ENCODE results near the gene TGM1.

TGM1 gene

DNA sequence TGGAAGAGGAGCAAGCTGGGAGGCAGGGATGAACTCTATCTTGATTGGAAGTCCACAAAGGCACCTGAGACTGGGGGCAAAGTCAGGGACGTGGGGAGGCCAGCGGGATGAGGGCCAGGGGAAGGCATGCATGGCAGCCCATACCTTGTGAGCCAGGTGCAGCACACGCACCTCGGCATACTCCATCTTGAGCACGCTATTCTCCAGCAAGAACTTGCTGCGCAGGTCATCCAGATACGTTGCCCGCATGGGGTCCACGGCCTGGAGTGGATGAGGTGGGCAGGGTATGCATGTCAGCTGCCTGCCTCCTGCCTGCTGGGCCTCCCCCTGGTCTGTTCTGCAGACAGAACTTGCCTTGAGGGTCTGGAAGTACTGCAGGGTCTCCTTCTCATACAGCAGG is 4.5 kb upstream of the TGM1 start:
- Histone ChIP-seq H2BK5ac (ENCODE audit: low read depth, low read length, poor library complexity) (no peak overlapping the region), H3K27ac (ENCODE audit: low read depth, low read length) (no peak overlapping the region), H3K4ac (ENCODE audit: low read depth, low read length) (no peak overlapping the region), H4K8ac (ENCODE audit: low read depth, low read length) (no peak overlapping the region), H3K23ac (ENCODE audit: low read length) (no peak overlapping the region), H3K4me2 (ENCODE audit: low read length) (no peak overlapping the region), H4K91ac (ENCODE audit: low read depth, low read length) (no peak overlapping the region), H3K9me3 (ENCODE audit: insufficient read depth, low read depth, low read length) (no peaks in the 10 kb centered on the region), H3K79me1 (ENCODE audit: low read length) (peaks cover 30% of the 10 kb centered on the region), H3K9ac (ENCODE audit: low read length) (no peak overlapping the region), H3K4me1 (ENCODE audit: control insufficient read depth in 1 of 2, insufficient read depth in 2 of 2, low read length in 2 of 2) (peaks cover 28 to 30% of the 10 kb centered on the region in 2 experiments), H3K36me3 (ENCODE audit: control insufficient read depth in 1 of 2, insufficient read depth in 2 of 2, low read length in 2 of 2) (peaks cover 30 to 40% of the 10 kb centered on the region in 2 experiments), H2BK120ac (ENCODE audit: insufficient read depth, low read length, poor library complexity) (no peak overlapping the region), H2AK5ac (ENCODE audit: low read length) (no peak overlapping the region), H2AFZ (ENCODE audit: insufficient read depth, low read length, poor library complexity) (no peak overlapping the region), H3K27me3 (ENCODE audit: insufficient read depth, low read length) (no peaks in the 10 kb centered on the region), H3K4me3 (ENCODE audit: low read depth, low read length) (no peak overlapping the region), H3K18ac (ENCODE audit: low read length) (no peak overlapping the region), H3K14ac (ENCODE audit: low read length) (no peak overlapping the region), H2BK12ac (ENCODE audit: low read length) (no peak overlapping the region), H4K12ac (ENCODE audit: low read depth, low read length) (no peak overlapping the region), H3K79me2 (ENCODE audit: control insufficient read depth, insufficient read depth, low read length, poor library complexity) (peaks cover 9% of the 10 kb centered on the region)
- DNase-seq: peak in 1 of 2 donors; percentile 40
- WGBS (ENCODE audit: extremely low coverage, insufficient coverage, insufficient read length): no CpG with 5 or more reads among the region's 9 CpGs

DNA sequence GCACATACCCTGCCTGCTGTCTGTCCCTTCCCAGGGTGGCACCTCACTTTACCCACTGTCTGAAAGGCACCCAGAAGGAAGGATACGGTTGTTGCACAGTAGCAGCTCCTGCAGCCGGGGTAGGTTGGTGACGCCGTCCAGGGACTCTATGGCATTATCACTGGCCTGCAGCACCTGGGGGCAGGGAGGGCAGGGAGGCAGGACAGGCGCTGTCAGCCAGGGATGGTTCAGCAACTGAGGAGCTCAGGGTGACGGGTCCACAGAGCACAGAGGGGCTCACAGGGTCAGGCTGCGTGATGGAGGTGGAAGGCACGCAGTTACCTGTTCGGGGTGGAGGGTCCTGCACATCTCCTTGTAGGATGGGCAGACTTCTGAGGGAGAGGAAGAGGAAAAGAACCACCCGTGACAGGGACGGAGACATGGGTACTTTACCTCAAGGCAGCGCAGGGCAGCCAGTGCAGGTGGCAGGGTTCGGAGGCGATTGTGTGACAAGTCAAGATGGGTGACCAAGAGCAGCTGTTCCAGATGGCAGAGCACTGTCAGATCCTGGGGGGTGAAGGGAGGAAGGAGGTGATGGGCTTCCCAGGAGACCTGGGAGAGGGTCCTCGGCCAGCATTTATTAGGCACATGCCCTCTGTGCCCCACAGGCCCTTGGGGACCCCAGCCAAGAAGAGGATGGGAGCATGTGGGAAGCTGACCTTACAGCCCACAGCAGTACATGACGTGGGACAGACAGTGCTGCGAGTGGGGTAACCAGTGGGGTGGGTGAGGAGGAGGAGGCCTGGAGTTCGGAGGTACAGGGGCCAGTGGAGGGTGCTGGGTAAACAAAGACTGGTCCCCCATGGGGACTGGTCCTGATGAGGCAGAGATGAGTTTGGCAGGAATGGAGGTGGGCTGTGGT is 3.6 kb upstream of the TGM1 start:
- Histone ChIP-seq H3K9ac (ENCODE audit: low read length) (no peak overlapping the region), H3K4ac (ENCODE audit: low read depth, low read length) (no peak overlapping the region), H3K14ac (ENCODE audit: low read length) (no peak overlapping the region), H3K9me3 (ENCODE audit: insufficient read depth, low read depth, low read length) (no peaks in the 10 kb centered on the region), H3K79me2 (ENCODE audit: control insufficient read depth, insufficient read depth, low read length, poor library complexity) (peaks cover 12% of the 10 kb centered on the region), H3K4me3 (ENCODE audit: low read depth, low read length) (no peak overlapping the region), H2AK5ac (ENCODE audit: low read length) (peak overlapping the region; percentile 2), H3K18ac (ENCODE audit: low read length) (no peak overlapping the region), H3K27me3 (ENCODE audit: insufficient read depth, low read length) (no peaks in the 10 kb centered on the region), H3K4me2 (ENCODE audit: low read length) (no peak overlapping the region), H2AFZ (ENCODE audit: insufficient read depth, low read length, poor library complexity) (no peak overlapping the region), H3K4me1 (ENCODE audit: control insufficient read depth in 1 of 2, insufficient read depth in 2 of 2, low read length in 2 of 2) (peaks cover 35 to 36% of the 10 kb centered on the region in 2 experiments), H3K23ac (ENCODE audit: low read length) (no peak overlapping the region), H3K27ac (ENCODE audit: low read depth, low read length) (no peak overlapping the region), H2BK5ac (ENCODE audit: low read depth, low read length, poor library complexity) (no peak overlapping the region), H4K91ac (ENCODE audit: low read depth, low read length) (peak overlapping the region; percentile 7), H3K79me1 (ENCODE audit: low read length) (peaks cover 37% of the 10 kb centered on the region), H4K8ac (ENCODE audit: low read depth, low read length) (no peak overlapping the region), H2BK12ac (ENCODE audit: low read length) (no peak overlapping the region), H2BK120ac (ENCODE audit: insufficient read depth, low read length, poor library complexity) (no peak overlapping the region), H3K36me3 (ENCODE audit: control insufficient read depth in 1 of 2, insufficient read depth in 2 of 2, low read length in 2 of 2) (peaks cover 30 to 40% of the 10 kb centered on the region in 2 experiments), H4K12ac (ENCODE audit: low read depth, low read length) (no peak overlapping the region)
- no CpG with 5 or more reads among the region's 18 CpGs for WGBS (ENCODE audit: extremely low coverage, insufficient coverage, insufficient read length)
- no peak for DNase-seq

DNA sequence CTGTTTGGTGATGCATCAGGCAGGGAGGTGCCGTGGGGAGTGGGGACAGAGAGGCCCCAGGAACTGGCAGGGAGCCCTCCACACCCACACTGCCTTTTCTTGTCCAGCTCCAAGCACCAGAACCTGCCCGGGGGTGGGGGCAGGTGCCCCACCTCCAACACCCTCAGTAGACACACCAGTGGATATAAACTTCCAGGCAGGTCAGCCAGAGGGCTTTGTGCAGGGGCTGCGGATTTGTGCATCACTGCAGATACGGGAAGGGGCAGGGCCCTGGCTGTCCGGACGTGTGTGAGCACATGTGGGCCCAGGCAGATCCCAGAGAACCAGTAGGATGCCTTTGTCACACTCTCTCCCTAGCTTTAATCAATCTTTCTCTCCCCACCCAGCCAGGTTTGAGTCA is 1.3 kb upstream of the TGM1 start:
- H3K27me3 ChIP-seq (ENCODE audit: insufficient read depth, low read length): no peaks in the 10 kb centered on the region
- peak overlapping the region; percentile 81 for H3K14ac ChIP-seq (ENCODE audit: low read length)
- H2BK12ac ChIP-seq (ENCODE audit: low read length): peak overlapping the region; percentile 89
- H2AFZ ChIP-seq (ENCODE audit: insufficient read depth, low read length, poor library complexity): peak overlapping the region; percentile 12
- peak overlapping the region; percentile 68 for H4K8ac ChIP-seq (ENCODE audit: low read depth, low read length)
- H3K4me3 ChIP-seq (ENCODE audit: low read depth, low read length): no peak overlapping the region
- peak overlapping the region; percentile 76 for H2BK5ac ChIP-seq (ENCODE audit: low read depth, low read length, poor library complexity)
- no peak overlapping the region for H4K12ac ChIP-seq (ENCODE audit: low read depth, low read length)
- H3K9ac ChIP-seq (ENCODE audit: low read length): no peak overlapping the region
- H3K36me3 ChIP-seq (ENCODE audit: control insufficient read depth in 1 of 2, insufficient read depth in 2 of 2, low read length in 2 of 2): peaks cover 36 to 46% of the 10 kb centered on the region in 2 experiments
- H2BK120ac ChIP-seq (ENCODE audit: insufficient read depth, low read length, poor library complexity): peak overlapping the region; percentile 86
- WGBS (ENCODE audit: extremely low coverage, insufficient coverage, insufficient read length): no CpG with 5 or more reads among the region's 6 CpGs
- peak overlapping the region; percentile 41 for H3K4me2 ChIP-seq (ENCODE audit: low read length)
- peaks cover 35 to 37% of the 10 kb centered on the region in 2 experiments for H3K4me1 ChIP-seq (ENCODE audit: control insufficient read depth in 1 of 2, insufficient read depth in 2 of 2, low read length in 2 of 2)
- DNase-seq: peak in 1 of 2 donors; percentile 18
- peak overlapping the region; percentile 98 for H3K27ac ChIP-seq (ENCODE audit: low read depth, low read length)
- H3K9me3 ChIP-seq (ENCODE audit: insufficient read depth, low read depth, low read length): no peaks in the 10 kb centered on the region
- peak overlapping the region; percentile 63 for H3K18ac ChIP-seq (ENCODE audit: low read length)
- H4K91ac ChIP-seq (ENCODE audit: low read depth, low read length): peak overlapping the region; percentile 92
- peak overlapping the region; percentile 37 for H3K4ac ChIP-seq (ENCODE audit: low read depth, low read length)
- H3K79me2 ChIP-seq (ENCODE audit: control insufficient read depth, insufficient read depth, low read length, poor library complexity): peaks cover 10% of the 10 kb centered on the region
- peak overlapping the region; percentile 75 for H2AK5ac ChIP-seq (ENCODE audit: low read length)
- no peak overlapping the region for H3K23ac ChIP-seq (ENCODE audit: low read length)
- peaks cover 32% of the 10 kb centered on the region for H3K79me1 ChIP-seq (ENCODE audit: low read length)

DNA sequence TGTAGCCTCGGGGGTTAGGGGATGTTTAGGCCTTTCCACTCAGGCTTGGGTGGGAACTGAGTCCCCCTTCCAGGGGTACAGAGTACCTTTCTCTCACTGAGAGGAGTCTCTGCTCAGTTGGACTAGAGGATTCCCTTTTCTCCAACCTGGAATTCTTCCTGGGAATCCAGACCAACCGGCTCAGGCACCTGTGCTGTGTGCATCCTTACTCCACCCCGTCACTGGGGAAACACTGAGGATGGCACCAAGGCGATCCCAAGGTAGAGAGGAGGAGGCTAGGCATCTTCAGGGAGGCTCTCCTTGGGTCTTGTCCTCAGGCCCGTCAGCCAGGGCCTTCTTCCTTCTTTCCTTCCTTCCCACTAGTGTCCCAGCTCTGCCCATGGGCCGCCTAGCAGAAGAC is 871 bp upstream of the TGM1 start:
- Histone ChIP-seq H3K9me3 (ENCODE audit: insufficient read depth, low read depth, low read length) (no peaks in the 10 kb centered on the region), H4K12ac (ENCODE audit: low read depth, low read length) (no peak overlapping the region), H3K27me3 (ENCODE audit: insufficient read depth, low read length) (no peaks in the 10 kb centered on the region), H3K27ac (ENCODE audit: low read depth, low read length) (peak overlapping the region; percentile 98), H3K4me2 (ENCODE audit: low read length) (peak overlapping the region; percentile 41), H2BK12ac (ENCODE audit: low read length) (peak overlapping the region; percentile 89), H3K79me2 (ENCODE audit: control insufficient read depth, insufficient read depth, low read length, poor library complexity) (peaks cover 10% of the 10 kb centered on the region), H3K36me3 (ENCODE audit: control insufficient read depth in 1 of 2, insufficient read depth in 2 of 2, low read length in 2 of 2) (peaks cover 37 to 47% of the 10 kb centered on the region in 2 experiments), H2AFZ (ENCODE audit: insufficient read depth, low read length, poor library complexity) (no peak overlapping the region), H3K14ac (ENCODE audit: low read length) (peak overlapping the region; percentile 81), H3K23ac (ENCODE audit: low read length) (no peak overlapping the region), H3K4me1 (ENCODE audit: control insufficient read depth in 1 of 2, insufficient read depth in 2 of 2, low read length in 2 of 2) (peaks cover 35 to 37% of the 10 kb centered on the region in 2 experiments), H4K8ac (ENCODE audit: low read depth, low read length) (peak overlapping the region; percentile 68), H3K4me3 (ENCODE audit: low read depth, low read length) (no peak overlapping the region), H2AK5ac (ENCODE audit: low read length) (peak overlapping the region; percentile 72), H3K4ac (ENCODE audit: low read depth, low read length) (peak overlapping the region; percentile 37), H3K79me1 (ENCODE audit: low read length) (peaks cover 32% of the 10 kb centered on the region), H4K91ac (ENCODE audit: low read depth, low read length) (peak overlapping the region; percentile 92), H2BK120ac (ENCODE audit: insufficient read depth, low read length, poor library complexity) (peak overlapping the region; percentile 86), H3K9ac (ENCODE audit: low read length) (no peak overlapping the region), H3K18ac (ENCODE audit: low read length) (peak overlapping the region; percentile 63), H2BK5ac (ENCODE audit: low read depth, low read length, poor library complexity) (peak overlapping the region; percentile 76)
- no CpG with 5 or more reads among the region's 6 CpGs for WGBS (ENCODE audit: extremely low coverage, insufficient coverage, insufficient read length)
- DNase-seq: peak in 1 of 2 donors; percentile 79

Measured in trophoblast cell (in vitro differentiated cells and primary cell).